Gastroesophageal sphincter (tissue), 4 donors: ENCODE measurements around the gene MPHOSPH10. TPM values are rescaled to one million over a fixed set of nuclear protein-coding genes. Genes with fewer than 3 reads are reported as not detected.

Source experiments
- ATAC-seq: fragments of 150-250 bp; one replicate; pipeline ENCODE4 v1.9.1; 2016; ENCODE audit warnings: mild to moderate bottlenecking, moderate library complexity
- H3K27ac ChIP-seq, 4 donors: fragments of 200-600 bp; sonication (generic) in 3 of 4; 1 replicate in 3 of 4; 2 replicates in 1 of 4; pipeline ENCODE4 v1.5.1; 2016 to 2019
- H3K27me3 ChIP-seq: fragments of 200-600 bp; sonication (generic); one replicate; pipeline ENCODE4 v1.5.1; 2019
- H3K36me3 ChIP-seq, 2 donors: fragments of 200-600 bp; sonication (generic); one replicate each; pipeline ENCODE4 v1.5.1; 2019; ENCODE audit warnings: control low read depth in 1 of 2
- H3K4me1 ChIP-seq, 3 donors: fragments of 200-600 bp; sonication (generic); 1 replicate in 2 of 3; 2 replicates in 1 of 3; pipeline ENCODE4 v1.5.1; 2016 to 2019; ENCODE audit warnings: control low read depth in 2 of 3
- H3K4me3 ChIP-seq, 2 donors: fragments of 200-600 bp; sonication (generic); one replicate each; pipeline ENCODE4 v1.5.1; 2019; ENCODE audit warnings: mild to moderate bottlenecking in 1 of 2, moderate library complexity in 1 of 2
- H3K9me3 ChIP-seq, 3 donors: fragments of 200-600 bp; sonication (generic); one replicate each; pipeline ENCODE4 v1.5.1; 2017 to 2019; ENCODE audit warnings: control low read depth in 2 of 3
- EP300 ChIP-seq: sonication (generic); formaldehyde crosslinking; IDR thresholded peaks from one replicate; pipeline ENCODE4 v1.6.1; 2017; ENCODE audit warnings: antibody characterized with exemption, mild to moderate bottlenecking
- POLR2A ChIP-seq, 2 donors: fragments of 450-650 bp; IDR thresholded peaks; one replicate each; pipeline ENCODE4 v1.6.1; 2017; ENCODE audit warnings: antibody characterized with exemption in 2 of 2, mild to moderate bottlenecking in 2 of 2, moderate library complexity in 1 of 2
- POLR2AphosphoS5 ChIP-seq: sonication (generic); formaldehyde crosslinking; IDR thresholded peaks from one replicate; pipeline ENCODE4 v1.6.1; 2017; ENCODE audit warnings: antibody characterized with exemption
- WGBS, 2 donors: methylation state at CpG; one replicate each; pipeline ENCODE4 v1.1.5; 2018; ENCODE audit warnings: low coverage in 1 of 2; 5-methylcytosine and 5-hydroxymethylcytosine counted together
- total RNA-seq, 4 donors: library from RNA; depleted of rRNA; stranded (reverse); fragments of >200 nt; gene quantifications; one replicate each; pipeline ENCODE4 v1.1.0, GENCODE V29; 2016
- TF ChIP-seq, protein P1 (sequence below), 4 experiments: fragments of 200-600 bp in 2 of 4; fragments of 450-650 bp in 2 of 4; sonication (generic) in 1 of 4; IDR thresholded peaks; one replicate each; pipeline ENCODE4 v1.5.1; 2017 to 2019; ENCODE audit warnings: antibody characterized with exemption in 4 of 4, mild to moderate bottlenecking in 2 of 4, moderate library complexity in 2 of 4

Gene MPHOSPH10
- total RNA-seq, 4 donors from 2014 or later: 16.2 to 24.6 (median 22.1) TPM

DNA sequence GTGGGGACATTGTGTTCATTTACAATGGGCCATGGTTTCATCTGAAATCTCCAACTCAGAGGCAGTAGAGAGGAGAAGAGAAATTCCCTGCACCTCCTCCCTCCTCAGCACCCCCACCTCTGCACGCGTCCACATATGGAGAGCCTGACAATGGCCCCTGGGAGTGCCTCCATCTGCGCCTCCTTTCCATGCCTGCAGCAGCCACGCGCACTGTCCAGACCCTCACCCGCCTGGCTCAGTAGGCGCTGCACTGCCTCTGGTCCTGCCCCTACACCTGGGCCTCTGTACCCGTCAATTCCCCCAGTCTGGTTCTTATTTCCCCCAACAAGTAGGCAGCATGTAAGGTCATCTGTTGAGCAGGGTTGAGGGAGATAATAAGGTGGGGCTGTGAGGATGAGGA lies 23.8 kb downstream of the MPHOSPH10 start:
- 75 to 90% methylated on average over 4 of the region's 8 CpGs for WGBS, 2 donors
- Histone ChIP-seq H3K36me3 (peaks cover 0 to 16% of the 10 kb centered on the region in 2 donors), H3K4me3 (no peak overlapping the region), H3K27me3 (no peaks in the 10 kb centered on the region), H3K27ac (no peak overlapping the region), H3K9me3 (no peaks in the 10 kb centered on the region), H3K4me1 (peaks cover 0 to 12% (median 0%) of the 10 kb centered on the region in 3 donors)
- no peak for ATAC-seq
- no peak for TF ChIP-seq EP300
- TF ChIP-seq, protein P1, sequence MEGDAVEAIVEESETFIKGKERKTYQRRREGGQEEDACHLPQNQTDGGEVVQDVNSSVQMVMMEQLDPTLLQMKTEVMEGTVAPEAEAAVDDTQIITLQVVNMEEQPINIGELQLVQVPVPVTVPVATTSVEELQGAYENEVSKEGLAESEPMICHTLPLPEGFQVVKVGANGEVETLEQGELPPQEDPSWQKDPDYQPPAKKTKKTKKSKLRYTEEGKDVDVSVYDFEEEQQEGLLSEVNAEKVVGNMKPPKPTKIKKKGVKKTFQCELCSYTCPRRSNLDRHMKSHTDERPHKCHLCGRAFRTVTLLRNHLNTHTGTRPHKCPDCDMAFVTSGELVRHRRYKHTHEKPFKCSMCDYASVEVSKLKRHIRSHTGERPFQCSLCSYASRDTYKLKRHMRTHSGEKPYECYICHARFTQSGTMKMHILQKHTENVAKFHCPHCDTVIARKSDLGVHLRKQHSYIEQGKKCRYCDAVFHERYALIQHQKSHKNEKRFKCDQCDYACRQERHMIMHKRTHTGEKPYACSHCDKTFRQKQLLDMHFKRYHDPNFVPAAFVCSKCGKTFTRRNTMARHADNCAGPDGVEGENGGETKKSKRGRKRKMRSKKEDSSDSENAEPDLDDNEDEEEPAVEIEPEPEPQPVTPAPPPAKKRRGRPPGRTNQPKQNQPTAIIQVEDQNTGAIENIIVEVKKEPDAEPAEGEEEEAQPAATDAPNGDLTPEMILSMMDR (IDR thresholded peaks at IDR 0.05): no peak
- no peak for TF ChIP-seq POLR2A (IDR thresholded peaks at IDR 0.05)
- TF ChIP-seq POLR2AphosphoS5: no peak

DNA sequence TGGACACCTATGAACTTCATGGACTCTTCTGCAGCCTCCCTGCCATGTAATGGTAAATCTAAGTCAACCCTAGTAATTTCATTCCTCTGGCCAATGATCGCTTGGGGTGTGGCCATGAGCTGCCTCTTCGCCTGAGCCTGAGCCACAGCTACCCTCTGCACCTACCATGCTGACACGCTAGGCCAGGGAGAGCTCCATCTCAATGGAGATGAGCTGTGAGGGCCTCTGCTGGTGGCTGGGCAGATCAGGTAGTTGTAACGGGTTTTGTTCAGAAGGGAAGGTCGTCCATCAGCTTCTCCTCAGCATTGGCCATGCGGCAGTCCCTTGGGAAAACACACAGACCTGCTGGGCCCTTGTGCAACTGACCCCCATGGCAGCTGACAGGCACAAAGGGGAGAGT lies 24.4 kb downstream of the MPHOSPH10 start:
- TF ChIP-seq EP300: no peak
- TF ChIP-seq, protein P1 (IDR thresholded peaks at IDR 0.05): no peak
- no peak for TF ChIP-seq POLR2AphosphoS5
- no peak for TF ChIP-seq POLR2A (IDR thresholded peaks at IDR 0.05)
- Histone ChIP-seq H3K9me3 (no peaks in the 10 kb centered on the region), H3K27me3 (no peaks in the 10 kb centered on the region), H3K36me3 (peaks cover 0 to 10% of the 10 kb centered on the region in 2 donors), H3K4me3 (no peak overlapping the region), H3K4me1 (peaks cover 0 to 12% (median 0%) of the 10 kb centered on the region in 3 donors), H3K27ac (no peak overlapping the region)
- no peak for ATAC-seq
- 69% methylated on average over 3 of the region's 6 CpGs; no CpG with 5 or more reads in 1 of the 2 donors for WGBS, 2 donors

DNA sequence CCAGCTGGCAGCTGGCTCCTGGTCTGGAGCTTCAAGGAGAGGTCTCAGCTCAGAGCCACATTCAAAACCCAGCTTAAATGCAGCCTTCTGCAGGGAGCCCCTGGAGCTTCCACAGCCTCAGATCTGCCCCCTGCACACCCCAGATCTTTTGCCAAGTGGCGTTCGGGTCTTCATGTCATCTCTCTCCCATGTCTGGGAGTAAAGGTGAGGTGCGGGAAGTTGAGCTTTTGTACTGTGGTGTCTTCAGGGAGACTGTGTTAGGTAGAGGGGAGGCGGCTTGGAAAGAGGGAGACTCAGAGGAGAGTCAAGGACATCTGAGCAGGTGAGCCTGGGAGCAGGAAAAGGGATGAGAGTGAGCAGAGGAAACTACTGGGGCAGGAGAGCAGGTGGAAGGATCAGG lies 25.4 kb downstream of the MPHOSPH10 start:
- H3K4me3 ChIP-seq: no peak overlapping the region
- no peak overlapping the region for H3K27ac ChIP-seq
- no peaks in the 10 kb centered on the region for H3K9me3 ChIP-seq
- H3K4me1 ChIP-seq: peaks cover 0 to 12% (median 0%) of the 10 kb centered on the region in 3 donors
- ATAC-seq: no peak
- TF ChIP-seq EP300: no peak
- no peak for TF ChIP-seq POLR2AphosphoS5
- TF ChIP-seq, protein P1 (IDR thresholded peaks at IDR 0.05): no peak
- no peak for TF ChIP-seq POLR2A (IDR thresholded peaks at IDR 0.05)
- WGBS, 2 donors: 83% methylated on average over 1 of the region's 4 CpGs; no CpG with 5 or more reads in 1 of the 2 donors
- H3K27me3 ChIP-seq: no peaks in the 10 kb centered on the region
- no peaks in the 10 kb centered on the region for H3K36me3 ChIP-seq

DNA sequence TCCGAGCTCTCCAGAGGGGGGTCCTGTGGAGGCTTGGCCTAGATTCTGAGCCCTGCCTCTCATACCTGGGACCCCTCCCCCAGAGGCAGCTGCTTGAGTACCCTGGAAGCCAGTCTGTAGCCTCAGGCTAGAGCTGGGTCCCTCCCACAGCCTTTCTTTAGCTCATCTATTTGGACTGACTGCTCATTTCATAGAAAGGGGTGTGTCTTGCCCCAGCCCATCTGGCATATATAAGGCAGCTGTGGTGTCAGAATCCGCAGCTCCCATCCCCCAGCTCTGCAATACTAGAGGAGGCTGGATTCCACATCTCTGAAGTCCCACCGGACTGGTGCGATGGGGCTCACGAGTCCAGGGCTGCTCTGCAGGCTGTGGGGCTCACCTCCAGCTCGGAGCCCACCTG lies 26.1 kb downstream of the MPHOSPH10 start:
- Histone ChIP-seq H3K27ac (no peak overlapping the region), H3K4me3 (peak overlapping the region in 1 of 2 donors; percentile 27), H3K36me3 (no peaks in the 10 kb centered on the region), H3K27me3 (no peaks in the 10 kb centered on the region), H3K4me1 (peaks cover 0 to 12% (median 0%) of the 10 kb centered on the region in 3 donors), H3K9me3 (no peaks in the 10 kb centered on the region)
- ATAC-seq: no peak
- no CpG with 5 or more reads among the region's 6 CpGs for WGBS, 2 donors
- no peak for TF ChIP-seq POLR2AphosphoS5
- no peak for TF ChIP-seq EP300
- TF ChIP-seq, protein P1 (IDR thresholded peaks at IDR 0.05): no peak
- no peak for TF ChIP-seq POLR2A (IDR thresholded peaks at IDR 0.05)

DNA sequence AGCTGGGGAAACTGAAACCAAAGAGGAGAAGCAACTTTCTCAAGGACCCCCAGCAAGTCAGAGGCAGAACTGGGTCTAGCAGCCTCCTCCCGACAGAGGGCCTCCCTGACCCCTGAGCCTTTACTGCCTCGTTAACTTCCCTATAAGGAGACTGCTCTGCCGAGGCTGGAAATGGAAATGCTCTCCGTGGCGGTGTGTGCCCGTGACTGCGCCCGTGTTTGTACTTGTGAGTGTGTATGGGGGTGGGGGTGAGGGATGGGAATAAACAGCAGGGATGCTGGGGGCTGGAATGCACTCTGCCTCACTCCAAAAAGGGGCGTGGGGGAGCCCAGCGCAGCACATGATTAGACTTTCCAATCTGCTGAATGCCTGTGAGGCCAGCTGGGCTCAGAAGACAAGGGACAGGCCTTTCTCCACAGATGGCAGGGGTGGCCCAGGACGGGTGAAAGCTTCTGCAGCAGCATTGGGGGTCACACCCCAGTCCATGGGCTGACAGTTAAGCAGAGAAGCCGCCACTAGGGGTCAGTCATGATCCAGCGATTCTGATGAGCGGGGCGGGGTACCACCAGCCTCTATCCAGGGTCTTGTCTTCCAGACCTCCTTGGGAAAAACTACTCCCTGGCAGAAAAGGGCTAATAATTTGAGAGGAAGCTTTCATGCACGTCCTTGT lies 26.8 kb downstream of the MPHOSPH10 start:
- no peaks in the 10 kb centered on the region for H3K36me3 ChIP-seq
- peak overlapping the region in 1 of 2 donors; percentile 27 for H3K4me3 ChIP-seq
- ATAC-seq: no peak
- H3K27ac ChIP-seq: no peak overlapping the region
- peaks cover 0 to 12% (median 0%) of the 10 kb centered on the region in 3 donors for H3K4me1 ChIP-seq
- no peaks in the 10 kb centered on the region for H3K9me3 ChIP-seq
- H3K27me3 ChIP-seq: no peaks in the 10 kb centered on the region
- no peak for TF ChIP-seq POLR2A (IDR thresholded peaks at IDR 0.05)
- TF ChIP-seq, protein P1 (IDR thresholded peaks at IDR 0.05): peak in 3 of 4 experiments; percentile 39 to 60 (median 44)
- WGBS, 2 donors: 7 to 12% methylated on average over 6 to 8 of the region's 16 CpGs
